CD4-positive, alpha-beta T cell treated with Interleukin-2 at 100 ng/mL for 4 hours (primary cell): ENCODE results near the gene NPHP4.

ENCODE experiments used
- DNase-seq: peaks from one replicate; pipeline ENCODE4 v3.0.0-alpha.2; 2020; ENCODE audit warnings: low spot score

NPHP4 gene

GRCh38 chr1:5971471-5972197, 20.6 kb downstream of the NPHP4 start:
- no peak for DNase-seq

DNA sequence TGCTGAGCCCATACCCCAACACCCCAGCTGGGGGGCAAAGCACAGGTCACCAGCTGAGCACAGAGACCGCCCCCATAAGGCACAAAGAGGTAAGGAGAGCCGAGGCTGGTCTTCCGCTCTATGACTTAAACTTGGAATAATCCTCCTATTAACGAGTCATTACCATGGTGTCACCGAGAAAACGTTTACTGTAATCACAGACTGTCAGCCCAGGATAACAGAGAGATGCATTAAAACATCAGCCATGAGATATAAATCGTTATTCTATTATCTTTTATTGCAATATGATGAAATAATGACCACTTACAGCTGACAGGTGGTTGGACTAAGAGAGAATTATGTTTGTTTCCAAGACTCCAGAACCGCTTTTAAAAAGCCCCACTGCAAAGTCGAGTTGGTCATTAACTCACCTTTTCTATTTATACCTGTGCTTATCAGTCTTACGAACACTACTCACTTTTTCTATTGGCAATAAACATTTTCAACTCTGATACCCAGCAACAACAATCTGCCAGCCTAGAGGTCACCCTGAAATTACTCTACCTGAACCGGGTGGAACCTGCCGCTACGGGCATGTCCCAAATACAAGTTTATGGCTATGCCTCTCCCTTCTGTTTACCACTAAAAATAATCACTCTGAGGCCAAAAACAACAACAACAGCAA, 21.5 kb downstream of the NPHP4 start:
- no peak for DNase-seq

DNA sequence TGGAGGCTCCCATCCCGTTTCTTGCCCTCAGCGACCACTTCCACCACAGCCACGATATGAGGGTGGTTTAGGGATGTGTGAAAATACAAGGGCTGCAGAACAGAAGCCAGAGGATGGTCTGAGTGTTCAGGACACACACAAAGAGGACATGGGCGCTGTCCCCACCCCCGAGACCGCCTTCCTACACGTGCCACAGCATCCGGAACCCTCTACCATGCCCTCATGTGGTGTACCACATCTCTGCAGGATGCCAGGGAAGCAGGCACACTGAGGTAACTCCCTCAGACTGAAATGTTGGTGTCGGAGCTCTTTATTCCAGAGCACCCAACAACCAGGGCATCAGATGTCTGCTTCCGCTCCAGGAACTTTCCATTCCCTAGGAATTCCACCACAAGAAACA, 23.1 kb downstream of the NPHP4 start:
- no peak for DNase-seq

DNA sequence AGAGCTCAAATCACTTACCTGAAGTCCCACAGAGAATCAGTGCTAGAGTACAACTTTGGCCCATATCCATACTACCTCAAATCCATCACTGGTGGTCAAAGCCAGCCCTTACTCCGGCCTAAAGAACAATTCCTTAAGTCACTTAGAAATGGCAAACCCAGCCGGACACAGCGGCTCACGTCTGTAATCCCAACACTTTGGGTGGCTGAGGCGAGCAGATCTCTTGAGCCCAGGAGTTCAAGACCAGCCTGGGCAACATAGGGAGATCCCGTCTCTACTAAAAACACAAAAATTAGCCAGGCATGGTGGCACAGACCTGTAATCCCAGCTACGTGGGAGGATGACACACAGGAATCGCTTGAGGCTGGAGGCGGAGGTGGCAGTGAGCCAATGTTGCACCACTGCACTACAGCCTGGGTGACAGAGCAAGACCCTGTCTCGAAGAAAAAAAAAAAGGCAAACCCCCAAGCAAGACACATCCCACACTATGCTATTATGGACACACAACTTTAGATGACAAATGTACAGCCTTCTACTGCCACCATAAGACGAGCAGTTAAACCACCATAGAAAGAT, 24.0 kb downstream of the NPHP4 start:
- no peak for DNase-seq

GRCh38 chr1:5967351-5968160, 24.7 kb downstream of the NPHP4 start:
- DNase-seq: no peak

DNA sequence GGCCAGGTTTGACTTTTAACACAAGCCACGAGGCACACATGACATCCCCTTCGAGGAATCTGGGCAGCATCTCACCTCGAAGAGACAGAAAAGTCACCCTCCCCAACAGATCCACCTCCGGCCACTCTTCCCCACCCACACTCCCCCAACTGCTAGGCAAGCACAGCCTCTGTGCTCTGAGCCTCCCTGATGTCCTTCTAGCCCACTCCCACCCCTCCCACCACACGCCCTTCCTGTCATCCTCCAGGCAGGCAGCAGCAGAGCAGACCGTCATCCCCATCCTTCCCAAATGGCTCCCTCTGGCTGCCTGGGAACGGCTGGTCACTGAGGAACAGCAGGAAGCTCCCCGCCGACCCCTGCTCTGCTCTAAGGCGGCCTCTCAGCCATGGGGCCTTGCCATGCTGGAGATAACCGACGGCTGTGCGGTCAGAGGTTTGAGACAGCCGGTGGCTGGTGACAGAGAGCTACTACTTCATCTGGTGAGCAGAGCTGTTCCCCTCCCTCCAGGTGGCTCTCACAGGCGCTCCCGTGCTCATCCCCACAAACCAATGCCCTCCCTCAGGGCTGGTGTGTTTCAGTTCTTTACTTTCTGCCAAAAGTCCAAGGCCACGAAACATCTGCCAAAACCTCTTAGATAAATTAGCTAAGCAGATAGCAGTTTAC, 25.6 kb downstream of the NPHP4 start:
- DNase-seq: no peak

DNA sequence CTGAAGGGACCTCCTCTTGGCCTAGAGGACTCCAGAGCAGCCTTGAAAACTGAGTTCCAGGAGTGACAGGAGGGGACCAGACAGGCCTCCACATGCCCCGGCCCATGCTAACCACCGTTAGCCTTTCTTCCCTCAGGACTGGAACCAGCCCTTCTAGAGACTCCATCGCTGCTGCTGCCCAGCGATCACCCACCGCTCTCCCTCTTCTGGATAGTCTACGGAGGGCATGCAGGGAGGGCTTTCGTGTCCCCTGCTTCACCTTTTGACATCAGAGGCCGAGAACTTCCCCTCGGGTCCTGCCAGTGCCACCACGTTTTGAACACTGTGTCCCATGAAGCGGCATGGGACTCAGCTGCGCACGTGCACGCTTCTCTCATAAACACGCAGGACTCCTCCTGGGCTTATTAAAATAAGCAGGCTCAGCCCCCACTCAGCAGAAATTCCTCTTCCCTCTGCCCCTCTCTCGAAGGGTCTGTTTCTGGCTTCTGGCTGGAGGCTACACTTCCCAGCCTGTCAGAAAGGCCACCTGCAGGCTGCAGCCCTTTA, 26.6 kb downstream of the NPHP4 start:
- DNase-seq: no peak

DNA sequence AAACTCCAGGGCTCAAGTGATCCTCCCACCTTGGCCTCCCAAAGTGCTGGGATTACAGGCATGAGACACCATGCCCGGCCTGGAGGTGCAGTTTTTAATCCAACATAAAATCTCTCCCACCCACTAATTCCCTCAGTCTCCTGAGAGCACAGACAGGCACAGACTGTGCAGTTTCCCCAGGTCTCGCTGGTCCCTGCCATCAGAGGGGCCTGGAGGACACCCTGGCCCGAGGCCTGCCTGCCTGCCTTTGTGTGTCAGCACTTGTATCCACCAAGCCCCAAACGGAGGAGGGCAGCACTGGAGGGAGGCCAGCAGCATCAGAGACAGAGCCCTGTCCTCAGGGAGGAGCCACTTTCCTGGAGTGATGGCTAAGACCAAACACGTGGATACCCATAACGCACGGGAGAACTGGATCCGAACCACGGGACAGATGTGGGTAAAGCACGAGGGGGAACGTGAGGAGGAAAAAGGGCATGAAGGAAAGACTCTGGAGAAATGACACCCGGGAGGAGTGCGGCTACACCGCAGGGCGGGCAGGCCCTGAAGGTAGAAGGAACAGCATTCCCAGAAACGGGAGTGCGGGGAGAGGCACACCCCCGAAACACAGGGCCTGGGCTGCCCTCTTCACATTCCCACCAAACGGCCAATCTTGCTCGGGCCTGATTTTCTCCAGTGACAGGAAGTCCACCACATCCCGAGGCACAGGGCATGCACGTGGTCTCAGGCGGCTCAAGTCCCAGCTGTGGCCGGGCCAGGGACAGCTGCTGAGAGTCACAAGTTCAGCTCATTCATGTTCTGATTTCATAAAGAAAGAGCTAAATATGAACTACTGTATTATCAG, 29.7 kb downstream of the NPHP4 start:
- no peak for DNase-seq

GRCh38 chr1:5961601-5962000, 30.6 kb downstream of the NPHP4 start:
- DNase-seq: no peak

- DNase-seq: no peak
Observed at GRCh38 chr1:5960336-5960735, 31.9 kb downstream of the NPHP4 start.

DNA sequence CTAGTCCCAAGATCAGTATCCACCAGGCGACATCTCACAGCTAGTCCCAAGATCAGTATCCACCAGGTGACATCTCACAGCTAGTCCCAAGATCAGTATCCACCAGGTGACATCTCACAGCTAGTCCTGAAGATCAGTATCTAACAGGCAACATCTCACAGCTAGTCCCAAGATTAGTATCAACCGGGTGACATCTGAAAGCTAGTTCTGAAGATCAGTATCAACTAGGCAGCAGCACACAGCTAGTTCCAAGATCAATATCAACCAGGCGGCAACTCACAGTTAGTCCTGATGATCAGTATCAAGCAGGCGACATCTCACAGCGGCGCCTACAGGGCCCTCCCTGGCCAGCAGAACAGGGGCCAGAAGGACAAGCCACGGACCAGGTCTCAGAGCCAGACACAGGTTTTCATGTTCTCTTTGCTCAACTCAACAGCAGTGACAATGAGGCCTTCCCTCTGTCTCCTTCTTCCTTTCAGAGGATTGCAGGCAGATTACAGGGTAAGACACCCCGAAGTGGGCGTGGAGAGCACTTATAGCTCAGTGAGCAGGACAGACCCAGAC, 32.5 kb downstream of the NPHP4 start:
- no peak for DNase-seq

DNA sequence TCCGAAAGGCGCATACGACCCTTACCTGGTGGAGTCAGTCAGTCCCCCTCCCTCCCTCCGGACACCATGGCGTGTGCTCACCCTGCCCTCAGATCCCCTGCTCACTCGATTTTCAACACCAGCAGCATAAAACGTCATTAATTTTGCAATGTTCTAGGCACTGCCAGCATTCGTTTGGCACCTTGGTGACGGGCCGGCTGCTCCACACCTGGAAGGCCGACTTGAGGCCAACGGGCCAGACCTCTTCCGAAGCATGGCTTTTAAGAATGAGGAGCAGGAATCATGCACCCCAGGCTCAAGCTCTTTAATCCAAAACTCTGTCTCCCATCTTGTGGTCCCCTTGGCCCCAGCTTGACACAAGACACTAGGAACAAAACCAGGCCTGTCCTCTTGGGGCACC, 33.1 kb downstream of the NPHP4 start:
- DNase-seq: no peak

- no peak for DNase-seq
Observed at GRCh38 chr1:5956022-5956830, 36.0 kb downstream of the NPHP4 start.

GRCh38 chr1:5955479-5955977, 36.7 kb downstream of the NPHP4 start:
- no peak for DNase-seq

GRCh38 chr1:5954964-5955363, 37.3 kb downstream of the NPHP4 start:
- peak; percentile 15 for DNase-seq

DNA sequence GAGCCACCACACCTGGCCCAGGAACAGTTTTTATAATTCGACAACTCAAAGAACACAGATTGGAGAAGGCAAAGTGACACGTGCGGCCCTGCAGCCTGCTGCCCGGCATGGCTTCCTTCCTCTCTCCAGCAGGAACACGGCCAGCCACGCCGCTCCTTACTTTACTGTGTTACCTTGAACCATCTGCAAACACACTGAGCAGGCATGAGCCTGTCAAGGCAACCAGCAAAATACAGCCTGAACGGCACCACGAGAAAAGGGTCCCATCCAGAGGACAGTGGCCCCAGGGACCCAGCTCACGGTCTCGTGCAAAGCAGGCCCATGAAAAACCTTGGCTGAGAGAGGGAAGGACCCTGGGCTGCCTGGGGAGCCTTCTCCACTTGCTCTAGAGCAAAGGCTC, 38.8 kb downstream of the NPHP4 start:
- DNase-seq: no peak

DNA sequence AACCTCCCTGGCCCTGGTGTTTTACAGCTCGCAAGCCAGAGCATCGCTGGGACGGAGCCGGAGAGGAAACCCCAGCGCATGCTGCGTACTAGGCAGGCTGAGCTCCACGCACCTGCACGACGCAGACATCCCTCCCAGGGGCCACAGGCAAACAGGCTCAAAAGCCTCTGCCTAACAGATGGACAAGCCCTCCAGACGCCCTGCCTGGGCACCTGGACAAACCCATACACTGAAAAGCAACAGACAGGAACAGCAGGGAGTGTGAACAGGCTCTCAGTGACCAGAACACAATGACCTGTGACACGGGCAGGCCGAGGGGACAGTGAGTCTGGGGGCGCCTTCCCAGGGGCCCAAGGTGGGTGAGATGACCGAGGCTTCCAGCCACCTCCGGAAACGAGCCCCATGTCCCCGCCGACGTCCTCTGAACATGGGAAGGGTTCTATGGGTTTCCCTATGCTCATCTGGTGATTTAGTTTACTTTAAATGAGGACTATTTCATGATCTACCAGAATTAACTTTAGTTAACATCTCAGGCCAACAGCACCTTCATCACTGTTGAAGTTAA, 40.3 kb downstream of the NPHP4 start:
- DNase-seq: no peak

GRCh38 chr1:5950994-5951785, 41.0 kb downstream of the NPHP4 start:
- DNase-seq: no peak
